Progenitor cell of endocrine pancreas (in vitro differentiated cells): ENCODE results near the gene DDRGK1. TPM values are rescaled to one million over a fixed set of nuclear protein-coding genes. Genes with fewer than 3 reads are reported as not detected.
A peak's percentile ranks its signal among the peaks of the same experiment; 100 is the strongest.

Source experiments
- DNase-seq: peaks from one replicate; pipeline ENCODE4 v3.0.0; 2021; ENCODE audit warnings: low spot score; ENCODE audit not compliant: unreplicated experiment
- H3K27ac Mint-ChIP-seq: 2 replicates; pipeline ENCODE4 v1.8.0; 2021; ENCODE audit warnings: mild to moderate bottlenecking, moderate library complexity, mixed read lengths
- H3K27me3 Mint-ChIP-seq: 2 replicates; pipeline ENCODE4 v1.8.0; 2021; ENCODE audit warnings: mixed read lengths
- H3K36me3 Mint-ChIP-seq: 2 replicates; pipeline ENCODE4 v1.8.0; 2022; ENCODE audit warnings: mixed read lengths; ENCODE audit not compliant: insufficient read depth
- H3K4me1 Mint-ChIP-seq: 2 replicates; pipeline ENCODE4 v1.8.0; 2021; ENCODE audit warnings: low read depth, mixed read lengths
- H3K4me3 Mint-ChIP-seq: 2 replicates; pipeline ENCODE4 v1.8.0; 2021; ENCODE audit warnings: low read depth, mild to moderate bottlenecking, moderate library complexity, mixed read lengths
- H3K9me3 Mint-ChIP-seq: 2 replicates; pipeline ENCODE4 v1.8.0; 2021; ENCODE audit warnings: low read depth, mixed read lengths
- CTCF ChIP-seq: fragments of 200-600 bp; sonication (generic); IDR thresholded peaks from one replicate; pipeline ENCODE4 v1.5.0; 2021; ENCODE audit warnings: antibody characterized with exemption, mild to moderate bottlenecking; ENCODE audit not compliant: unreplicated experiment
- total RNA-seq: library from RNA; stranded (reverse); gene quantifications from 2 replicates; pipeline ENCODE4 v1.2.1, GENCODE V29; 2021

Gene DDRGK1
- total RNA-seq, 1 donor from 2014 or later: 78.0 TPM

- Mint-ChIP-seq H3K4me3 (no peak overlapping the region), H3K27ac (no peak overlapping the region)
Measured at GRCh38 chr20:3164043-3164762, 40.3 kb downstream of the DDRGK1 start.

DNA sequence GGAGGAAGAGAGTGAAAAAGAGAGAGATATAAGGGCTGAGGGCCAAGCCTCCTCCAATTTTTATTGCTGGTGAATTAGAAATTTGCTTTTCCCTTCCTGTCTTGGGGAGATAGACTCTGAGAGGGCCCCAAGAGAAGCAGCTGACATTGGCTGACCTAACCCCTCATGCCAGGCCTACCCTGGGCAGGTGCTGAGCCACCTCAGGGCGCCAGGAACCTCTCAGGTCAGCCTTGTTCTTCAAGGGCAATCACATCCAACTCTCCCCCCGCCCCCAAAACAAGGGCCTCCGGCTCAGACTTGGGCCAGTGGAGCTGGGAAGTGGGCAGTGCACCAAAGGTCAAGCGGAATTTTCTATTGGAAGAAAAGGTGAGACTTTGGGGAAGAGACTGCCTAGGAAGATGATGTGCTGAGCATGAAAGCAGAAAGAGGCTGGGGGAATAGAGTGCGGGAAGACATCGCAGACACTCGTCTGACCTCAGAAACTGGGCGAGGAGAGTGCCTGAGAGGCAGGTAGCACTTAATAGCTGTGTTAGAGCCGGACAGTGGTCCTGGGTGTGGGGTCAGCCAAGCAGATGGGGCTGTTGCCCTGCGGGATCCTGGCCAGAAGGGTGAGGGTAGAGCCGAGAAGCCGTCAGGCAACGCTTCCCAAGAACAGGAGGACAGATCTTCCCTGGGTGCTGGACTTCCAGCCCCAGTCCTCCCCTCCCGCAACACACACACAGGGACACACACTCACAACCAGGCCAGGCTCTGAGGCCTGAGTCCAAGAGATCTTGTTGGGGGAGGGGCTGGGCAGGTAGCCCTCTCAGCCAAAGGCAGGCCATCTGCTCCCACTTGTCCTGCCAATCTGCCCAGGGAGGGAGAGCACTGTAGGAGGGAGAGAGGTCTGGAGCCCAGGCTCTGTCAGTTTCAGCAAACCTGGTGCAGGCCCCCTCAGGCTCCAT lies 41.1 kb downstream of the DDRGK1 start:
- no peak for TF ChIP-seq CTCF
- peaks cover 6% of the 10 kb centered on the region for H3K36me3 Mint-ChIP-seq
- no peak overlapping the region for H3K4me3 Mint-ChIP-seq
- no peak overlapping the region for H3K27ac Mint-ChIP-seq
- H3K27me3 Mint-ChIP-seq: no peaks in the 10 kb centered on the region
- no peak for DNase-seq
- peaks cover 8% of the 10 kb centered on the region for H3K4me1 Mint-ChIP-seq
- H3K9me3 Mint-ChIP-seq: no peaks in the 10 kb centered on the region

More at GRCh38 chr20:3164043-3164762, 40.3 kb downstream of the DDRGK1 start:
- no peak for DNase-seq
- Mint-ChIP-seq H3K9me3 (no peaks in the 10 kb centered on the region), H3K4me1 (peaks cover 9% of the 10 kb centered on the region), H3K27me3 (no peaks in the 10 kb centered on the region), H3K36me3 (peaks cover 6% of the 10 kb centered on the region)
- no peak for TF ChIP-seq CTCF

DNA sequence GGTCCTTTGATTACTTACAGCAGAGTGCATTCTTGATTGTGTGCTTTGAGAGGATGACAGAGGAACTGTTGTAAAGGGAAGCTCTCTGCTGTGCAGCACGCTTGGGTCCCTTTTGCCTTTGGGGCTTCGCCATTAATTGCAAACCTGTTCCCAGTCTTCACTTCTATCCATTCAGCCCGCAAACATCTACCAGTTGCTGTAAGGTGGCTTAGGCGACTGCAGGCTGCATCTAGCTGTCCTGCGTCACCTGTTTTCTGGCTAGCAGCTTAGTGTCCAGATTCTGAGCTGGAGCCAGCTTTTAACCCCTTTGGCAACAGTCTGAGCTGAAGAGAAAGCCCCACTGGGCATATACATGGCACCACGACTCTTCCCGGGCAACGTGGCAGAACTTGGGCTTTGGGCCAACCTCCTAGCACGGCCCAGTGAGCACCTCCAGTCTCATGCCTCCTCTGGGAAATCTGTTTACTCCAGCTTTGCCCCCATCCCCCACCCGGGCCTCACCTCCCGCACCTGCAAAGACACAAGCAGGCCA lies 42.3 kb downstream of the DDRGK1 start:
- Mint-ChIP-seq H3K36me3 (peaks cover 6% of the 10 kb centered on the region), H3K9me3 (no peaks in the 10 kb centered on the region), H3K27me3 (no peaks in the 10 kb centered on the region), H3K4me1 (peaks cover 14% of the 10 kb centered on the region), H3K4me3 (no peak overlapping the region), H3K27ac (no peak overlapping the region)
- no peak for TF ChIP-seq CTCF
- DNase-seq: no peak

- H3K4me1 Mint-ChIP-seq: peaks cover 15% of the 10 kb centered on the region
- no peaks in the 10 kb centered on the region for H3K27me3 Mint-ChIP-seq
- DNase-seq: no peak
- H3K4me3 Mint-ChIP-seq: peak overlapping the region; percentile 48
- H3K36me3 Mint-ChIP-seq: peaks cover 6% of the 10 kb centered on the region
- no peak overlapping the region for H3K27ac Mint-ChIP-seq
- no peak for TF ChIP-seq CTCF
- no peaks in the 10 kb centered on the region for H3K9me3 Mint-ChIP-seq
Measured at GRCh38 chr20:3161316-3162079, 43.0 kb downstream of the DDRGK1 start.
